GM21786 (cell line): ENCODE measurements around the gene DHPS.
"Not testable (repeated sequence)": the region's sequence is repeated elsewhere in the genome, so short reads cannot be mapped to it uniquely, and the experiment has no call there.

ENCODE experiments used
- ATAC-seq: cut with Tn5 transposase; IDR thresholded peaks from one replicate; pipeline ENCODE4 v1.9.1; 2021; ENCODE audit not compliant: unreplicated experiment

Gene DHPS

GRCh38 chr19:12705654-12706331 lies 24.1 kb upstream of the DHPS start:
- no peak for ATAC-seq

DNA sequence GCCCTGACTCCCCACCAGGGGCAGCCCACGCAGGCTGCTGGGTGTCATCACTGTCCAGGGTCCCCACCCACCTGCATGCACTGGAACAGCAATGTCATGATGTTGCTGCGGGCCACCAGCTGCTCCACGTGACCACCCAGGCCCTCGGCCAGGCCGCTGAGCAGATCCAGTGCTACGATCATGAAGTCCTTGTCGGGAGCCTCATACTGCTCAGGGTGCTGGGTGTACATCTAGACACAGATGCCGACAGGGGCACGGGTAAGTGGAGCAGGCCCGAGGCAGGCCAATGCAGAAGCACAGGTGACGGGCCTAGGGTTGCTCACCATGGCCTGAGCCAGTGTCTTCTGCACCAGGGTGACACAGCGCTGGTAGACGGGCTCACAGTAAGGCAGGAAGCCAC lies 23.5 kb upstream of the DHPS start:
- ATAC-seq = no peak

- ATAC-seq = no peak
These were observed 21.4 kb upstream of the DHPS start for GRCh38 chr19:12703046-12703445.

GRCh38 chr19:12701596-12702282 lies 20.1 kb upstream of the DHPS start:
- ATAC-seq = no peak

DNA sequence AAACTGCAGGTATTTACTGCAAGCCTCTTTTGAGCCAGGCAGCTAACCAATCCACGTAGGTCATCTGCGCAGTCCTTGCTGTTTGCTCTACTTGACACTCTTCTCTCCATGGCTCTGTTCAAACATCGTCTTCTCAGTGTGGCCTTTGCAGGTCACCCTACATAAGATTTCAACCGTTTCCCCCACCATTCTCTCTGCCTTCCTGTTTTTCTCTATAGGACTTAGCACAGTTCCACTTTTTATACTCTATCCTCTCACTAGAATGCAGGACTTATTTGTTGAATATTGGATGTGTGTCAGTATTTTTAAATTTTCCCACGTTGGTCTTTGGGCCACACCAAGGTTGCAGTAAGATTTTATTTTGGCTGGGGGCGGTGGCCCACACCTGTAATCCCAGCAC lies 16.5 kb upstream of the DHPS start:
- ATAC-seq = no peak

DNA sequence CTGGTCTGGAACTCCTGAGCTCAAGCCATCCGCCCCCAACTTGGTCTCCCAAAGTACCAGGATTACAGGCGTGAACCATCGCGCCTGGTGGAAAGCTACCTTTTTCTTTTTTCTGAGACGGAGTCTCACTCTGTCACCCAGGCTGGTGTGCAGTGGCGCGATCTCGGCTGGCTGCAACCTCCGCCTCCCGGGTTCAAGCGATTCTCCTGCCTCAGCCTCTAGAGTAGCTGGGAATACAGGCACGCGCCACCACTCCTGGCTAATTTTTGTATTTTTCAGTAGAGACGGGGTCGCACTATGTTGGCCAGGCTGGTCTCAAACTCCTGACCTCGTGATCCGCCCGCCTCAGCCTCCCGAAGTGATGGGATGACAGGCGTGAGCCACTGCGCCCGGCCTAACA lies 15.7 kb upstream of the DHPS start:
- ATAC-seq = not testable (repeated sequence)

DNA sequence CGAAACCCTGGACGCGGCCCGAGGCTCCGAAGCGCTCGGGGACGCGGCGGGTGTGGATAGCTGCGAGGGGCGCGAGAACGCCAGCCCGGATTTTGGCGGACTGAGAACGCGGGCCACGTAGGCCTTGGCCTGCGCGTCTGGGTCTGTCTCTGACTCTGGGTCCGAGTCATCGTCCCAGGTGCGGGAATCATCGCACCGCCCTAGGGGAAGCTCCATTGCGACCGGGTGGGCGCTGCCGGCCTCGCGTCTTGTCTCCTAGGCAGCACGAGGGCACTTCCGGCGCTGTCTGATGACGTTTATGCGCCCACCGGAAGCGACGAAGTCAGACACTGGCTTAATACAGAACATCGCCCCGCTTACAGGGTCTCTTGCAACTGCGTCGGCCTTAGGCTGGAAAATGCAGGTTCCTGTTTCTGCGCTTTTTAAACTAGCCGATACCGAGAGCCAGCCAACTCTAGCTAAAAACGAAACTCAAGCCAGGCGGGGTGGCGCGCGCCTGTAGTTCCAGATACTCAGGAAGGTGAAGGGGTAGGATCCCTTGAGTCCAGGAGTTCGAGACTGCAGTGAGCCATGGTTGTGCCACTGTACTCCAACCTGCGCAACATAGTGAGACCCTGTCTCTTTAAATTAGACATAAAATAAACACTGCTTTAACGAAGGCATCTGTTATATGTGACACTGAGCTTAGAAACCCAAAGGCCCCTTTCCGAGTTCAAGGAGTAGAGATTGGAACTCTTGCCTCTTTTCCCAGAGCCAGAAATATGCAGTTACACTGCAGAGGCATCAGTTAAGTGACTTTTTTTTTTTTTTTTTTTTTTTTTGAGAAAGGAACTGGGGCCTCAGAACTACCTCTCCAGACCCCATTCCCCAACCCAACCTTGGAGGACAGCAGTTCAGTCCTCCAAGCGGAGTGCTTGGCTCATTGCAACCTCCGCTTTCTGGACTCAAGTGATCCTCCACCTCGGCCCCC lies 15.0 kb upstream of the DHPS start, which contains the start of gene FBXW9:
Gene FBXW9 (minus strand): TSS at position 266 of the 970 bp plus-strand sequence. CDS start 50 bp downstream, at position 216.
- ATAC-seq = peak; percentile 75

DNA sequence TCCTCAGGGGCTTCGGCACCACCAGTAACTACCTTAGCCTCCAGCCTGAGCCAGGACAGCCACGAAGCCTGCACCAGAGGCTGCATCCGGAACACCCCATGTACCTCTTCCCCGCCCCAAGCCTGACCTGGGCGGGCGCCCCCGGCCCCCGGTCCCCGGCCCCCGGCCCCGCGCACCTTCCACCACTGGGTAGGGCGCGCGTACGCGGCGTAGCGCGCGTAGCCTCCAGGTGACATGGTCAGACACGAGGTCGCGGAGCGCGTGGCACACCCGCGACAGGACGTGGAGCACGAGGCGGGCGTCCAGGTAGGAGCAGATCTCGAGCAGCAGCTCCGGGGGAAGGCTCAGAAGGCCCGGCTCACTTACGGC lies 14.3 kb upstream of the DHPS start:
- ATAC-seq = no peak

GRCh38 chr19:12695514-12695913 lies 13.8 kb upstream of the DHPS start:
- no peak for ATAC-seq

DNA sequence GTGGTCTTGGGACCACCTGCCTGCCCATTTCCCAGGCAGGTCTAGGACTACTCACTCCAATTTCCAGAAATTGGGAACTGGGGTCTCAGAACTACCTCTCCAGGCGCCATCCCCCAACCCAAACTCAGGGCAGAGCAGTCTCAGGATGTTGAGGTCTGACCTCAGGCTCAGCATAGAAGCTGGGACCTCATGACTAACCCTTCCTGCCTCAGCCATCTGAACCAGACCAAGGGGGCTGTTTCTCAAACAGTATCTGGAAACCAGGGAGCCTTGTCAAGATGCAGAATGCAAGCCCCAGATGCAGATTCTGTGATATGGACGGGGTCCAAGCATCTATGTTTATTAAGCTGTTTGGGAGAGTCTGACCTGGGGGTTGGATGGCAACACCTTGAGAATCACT lies 13.4 kb upstream of the DHPS start:
- ATAC-seq = no peak

DNA sequence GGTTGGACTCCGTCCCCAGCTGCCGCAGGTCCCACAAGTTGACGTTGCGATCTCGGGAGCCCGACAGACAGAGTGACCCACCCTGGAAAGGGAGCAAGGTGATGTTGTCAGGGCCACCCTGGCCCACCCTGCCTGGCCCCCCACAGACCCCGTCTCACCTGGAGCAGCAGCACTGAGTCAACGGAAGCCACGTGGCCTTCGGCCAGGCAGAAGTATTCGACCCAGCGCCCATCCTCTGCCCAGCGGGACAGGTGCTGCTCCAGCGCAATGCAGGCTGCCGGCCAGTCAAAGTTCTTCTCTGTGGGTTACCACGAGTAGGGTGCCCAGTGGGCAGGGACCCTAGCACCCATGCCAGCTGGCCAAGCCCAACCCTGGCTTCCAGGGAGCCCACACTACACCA lies 13.0 kb upstream of the DHPS start:
- ATAC-seq = no peak

DNA sequence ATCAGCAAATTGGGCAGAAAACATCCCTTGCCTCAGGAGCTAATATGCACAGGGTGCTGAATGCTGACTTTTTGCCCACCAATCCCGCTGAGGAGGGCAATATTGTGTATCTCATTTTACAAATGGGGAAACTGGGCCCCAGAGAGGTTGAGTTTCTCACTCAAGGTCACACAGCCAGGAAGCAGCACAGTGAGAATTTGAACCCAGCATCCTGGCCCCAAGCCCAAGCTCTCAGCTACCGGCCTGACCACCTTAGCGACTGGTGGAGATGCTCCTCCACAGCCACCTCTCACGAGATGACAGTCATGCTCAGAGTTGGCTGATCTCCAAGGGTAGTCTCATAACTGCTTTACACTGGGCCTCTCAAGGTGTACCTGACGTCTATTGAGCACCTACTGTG lies 11.3 kb upstream of the DHPS start:
- no peak for ATAC-seq

- no peak for ATAC-seq
These were observed 8.0 kb upstream of the DHPS start for GRCh38 chr19:12689581-12690216.

- no peak for ATAC-seq
These were observed 7.3 kb upstream of the DHPS start for GRCh38 chr19:12689012-12689411.

DNA sequence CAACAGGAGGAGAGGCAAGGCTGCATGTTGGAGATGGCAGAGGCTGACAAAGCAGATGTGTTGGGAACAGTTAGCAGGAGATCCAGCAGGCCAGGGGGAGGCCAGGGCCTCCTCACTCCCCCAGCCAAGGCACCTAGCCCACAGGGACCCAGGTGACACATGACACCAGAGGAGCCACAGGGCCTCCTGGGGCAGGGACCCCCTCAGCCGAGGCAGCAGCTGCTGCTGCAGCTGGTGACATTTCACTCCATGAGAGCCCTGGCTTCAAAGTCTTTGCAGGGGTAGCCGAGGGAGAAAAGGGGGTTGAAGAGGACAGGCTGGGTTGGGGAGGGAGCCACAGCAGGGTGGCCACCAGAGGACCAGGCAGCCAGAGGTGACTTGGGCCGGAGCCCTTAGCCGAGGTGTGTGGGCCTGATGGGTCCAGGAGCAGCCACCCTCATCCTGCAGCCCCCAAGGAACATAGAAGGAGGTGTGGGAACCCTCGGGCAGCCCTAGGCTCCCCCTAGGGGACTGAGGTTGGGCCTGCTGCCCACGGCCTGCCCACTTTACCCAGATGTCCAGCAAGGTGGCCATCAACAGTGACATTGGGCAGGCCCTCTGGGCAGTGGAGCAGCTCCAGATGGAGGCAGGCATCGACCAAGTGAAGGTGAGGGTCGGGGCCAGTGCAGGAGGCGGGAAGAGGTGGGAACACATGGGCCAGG lies 6.0 kb upstream of the DHPS start, which contains the start of gene GNG14:
Gene GNG14 (plus strand): TSS at position 503 of the 701 bp plus-strand sequence. CDS start 51 bp downstream, at position 554.
- ATAC-seq = no peak

- no peak for ATAC-seq
These were observed 4.2 kb upstream of the DHPS start for GRCh38 chr19:12685831-12686230.

DNA sequence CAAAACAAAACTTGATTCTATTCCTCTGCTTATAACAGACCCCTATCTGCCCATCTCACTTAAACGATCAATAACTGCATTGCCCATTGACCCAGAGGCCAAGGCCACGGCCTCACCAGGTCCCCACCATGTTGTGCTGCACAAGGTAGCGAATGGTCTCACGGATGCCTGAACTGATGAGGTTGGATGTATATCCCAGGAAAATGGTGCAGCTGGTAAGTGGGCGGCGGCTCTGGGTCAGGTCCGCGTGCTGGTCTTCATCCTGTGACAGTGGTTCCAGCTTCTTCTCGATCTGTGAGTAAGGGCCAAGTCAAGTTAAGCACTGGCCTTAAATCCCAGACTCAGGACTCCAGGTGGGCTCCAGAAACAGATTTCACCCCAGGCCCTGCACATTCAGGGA lies 1.6 kb downstream of the DHPS start:
- no peak for ATAC-seq

- not testable (repeated sequence) for ATAC-seq
These were observed 3.6 kb downstream of the DHPS start for GRCh38 chr19:12678039-12678438.

DNA sequence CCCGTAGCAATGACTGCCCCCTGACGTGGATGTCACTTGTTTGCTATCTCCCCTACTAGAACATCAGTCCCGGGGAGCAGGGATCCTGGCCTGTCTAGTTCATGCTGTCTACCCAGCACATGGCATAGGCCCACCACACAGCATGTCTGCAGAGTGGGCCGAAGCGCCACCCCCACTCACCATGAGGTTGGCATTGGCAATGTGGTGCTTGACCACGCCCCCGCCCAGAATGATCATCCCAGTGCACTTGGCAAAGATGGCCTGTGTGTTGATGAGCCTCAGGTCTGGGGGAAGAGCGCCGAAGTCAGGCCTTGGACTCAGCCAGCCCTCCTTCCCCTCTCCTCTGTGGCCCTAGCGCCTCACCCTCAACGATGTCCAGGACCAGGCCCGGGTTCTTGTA lies 4.8 kb downstream of the DHPS start:
- ATAC-seq = no peak

GRCh38 chr19:12676384-12676792 lies 5.3 kb downstream of the DHPS start:
- ATAC-seq = no peak
